HEK293 (cell line): Measurements from ENCODE around the gene NIBAN1.

Source experiments
- CTCF ChIA-PET: fragments of 350-600 bp; formaldehyde crosslinking; extraction: SDS; loops from one replicate; lab custom pipeline; 2021; ENCODE audit warnings: antibody characterized with exemption; lab: Yijun Ruan, JAX
- POLR2A ChIA-PET: fragments of 300-600 bp; formaldehyde crosslinking; extraction: SDS; loops from one replicate; lab custom pipeline; 2020; ENCODE audit warnings: antibody characterized with exemption, inconsistent platforms; lab: Yijun Ruan, JAX
- H3K27ac ChIP-seq: fragments of 200-500 bp; sonication (Bioruptor generic); 2 replicates; pipeline ENCODE4 v1.5.1; 2014; ENCODE audit warnings: low read depth, low read length, control low read depth, inconsistent platforms; ENCODE audit errors: extremely low read depth
- H3K36me3 ChIP-seq, 2 experiments: fragments of 200-500 bp in 1 of 2; sonication (Bioruptor generic) in 1 of 2; 1 replicate in 1 of 2; 2 replicates in 1 of 2; pipeline ENCODE4 v1.5.1; 2014 to 2017; ENCODE audit warnings: inconsistent platforms in 2 of 2, low read length in 2 of 2; ENCODE audit not compliant: control insufficient read depth in 2 of 2, insufficient read depth in 1 of 2
- H3K4me1 ChIP-seq: fragments of 200-500 bp; sonication (Bioruptor generic); 2 replicates; pipeline ENCODE4 v1.5.1; 2014; ENCODE audit warnings: mild to moderate bottlenecking, low read length, inconsistent platforms; ENCODE audit not compliant: control insufficient read depth, insufficient read depth
- H3K4me3 ChIP-seq: 2 replicates; pipeline ENCODE4 v1.5.1; 2011; ENCODE audit warnings: low read depth, mild to moderate bottlenecking, control low read depth, low read length, moderate library complexity
- H3K9me3 ChIP-seq: fragments of 200-500 bp; sonication (Bioruptor generic); 2 replicates; pipeline ENCODE4 v1.5.1; 2014; ENCODE audit warnings: low read depth, low read length, inconsistent platforms; ENCODE audit not compliant: control insufficient read depth, insufficient read depth
- EGR2 ChIP-seq: fragments of 450-650 bp; formaldehyde crosslinking; IDR thresholded peaks from 2 replicates; pipeline ENCODE4 v1.5.1; 2016; ENCODE audit warnings: low read depth, missing biosample characterization, missing genetic modification characterization
- HOXC10 ChIP-seq: sonication (generic); formaldehyde crosslinking; IDR thresholded peaks from 2 replicates; pipeline ENCODE4 v1.8.1; 2023; ENCODE audit warnings: mild to moderate bottlenecking, missing genetic modification reagents
- KLF10 ChIP-seq: fragments of 450-650 bp; IDR thresholded peaks from 2 replicates; pipeline ENCODE4 v1.5.1; 2018; ENCODE audit warnings: missing biosample characterization, mild to moderate bottlenecking, missing genetic modification characterization
- KLF16 ChIP-seq: fragments of 450-650 bp; formaldehyde crosslinking; IDR thresholded peaks from 2 replicates; pipeline ENCODE4 v1.5.1; 2017; ENCODE audit warnings: missing biosample characterization, missing genetic modification characterization
- MYNN ChIP-seq: fragments of 450-650 bp; formaldehyde crosslinking; IDR thresholded peaks from 2 replicates; pipeline ENCODE4 v1.5.1; 2016; ENCODE audit warnings: missing biosample characterization, missing genetic modification characterization, borderline replicate concordance
- PRDM1 ChIP-seq: fragments of 450-650 bp; formaldehyde crosslinking; IDR thresholded peaks from 2 replicates; pipeline ENCODE4; 2016; ENCODE audit warnings: missing biosample characterization, missing genetic modification characterization
- SCRT2 ChIP-seq: fragments of 450-650 bp; formaldehyde crosslinking; IDR thresholded peaks from 2 replicates; pipeline ENCODE4 v1.5.1; 2016; ENCODE audit warnings: missing biosample characterization, missing genetic modification characterization
- TRIM28 ChIP-seq: IDR thresholded peaks from 2 replicates; pipeline ENCODE4 v1.6.1; 2011; ENCODE audit warnings: low read length, control low read depth, borderline replicate concordance
- ZBTB48 ChIP-seq: fragments of 450-650 bp; formaldehyde crosslinking; IDR thresholded peaks from 2 replicates; pipeline ENCODE4 v1.5.1; 2016; ENCODE audit warnings: missing biosample characterization, missing genetic modification characterization
- ZBTB7A ChIP-seq: fragments of 450-650 bp; formaldehyde crosslinking; IDR thresholded peaks from 2 replicates; pipeline ENCODE4 v1.5.1; 2016; ENCODE audit warnings: low read depth, missing biosample characterization, missing genetic modification characterization
- ZNF133 ChIP-seq: fragments of 450-650 bp; formaldehyde crosslinking; IDR thresholded peaks from 2 replicates; pipeline ENCODE4 v1.5.1; 2016; ENCODE audit warnings: missing biosample characterization, missing genetic modification characterization
- ZNF157 ChIP-seq: fragments of 450-650 bp; formaldehyde crosslinking; IDR thresholded peaks from 2 replicates; pipeline ENCODE4 v1.5.1; 2016; ENCODE audit warnings: missing biosample characterization, missing genetic modification characterization
- ZNF324 ChIP-seq: fragments of 450-650 bp; formaldehyde crosslinking; IDR thresholded peaks from 2 replicates; pipeline ENCODE4 v1.5.1; 2016; ENCODE audit warnings: missing biosample characterization, missing genetic modification characterization
- ZNF350 ChIP-seq: fragments of 450-650 bp; formaldehyde crosslinking; IDR thresholded peaks from 2 replicates; pipeline ENCODE4 v1.5.0; 2017; ENCODE audit warnings: missing biosample characterization, mild to moderate bottlenecking, missing genetic modification characterization
- ZNF366 ChIP-seq: fragments of 450-650 bp; formaldehyde crosslinking; conservative IDR thresholded peaks from 2 replicates; pipeline ENCODE4 v1.5.1; 2016; ENCODE audit warnings: missing biosample characterization, missing genetic modification characterization
- ZNF48 ChIP-seq: fragments of 450-650 bp; formaldehyde crosslinking; IDR thresholded peaks from 2 replicates; pipeline ENCODE4 v1.5.1; 2016; ENCODE audit warnings: missing biosample characterization, missing genetic modification characterization
- ZNF521 ChIP-seq: fragments of 450-650 bp; formaldehyde crosslinking; IDR thresholded peaks from 2 replicates; pipeline ENCODE4 v1.5.1; 2017; ENCODE audit warnings: missing biosample characterization, mild to moderate bottlenecking, missing genetic modification characterization
- ZNF529 ChIP-seq: fragments of 450-650 bp; formaldehyde crosslinking; IDR thresholded peaks from 2 replicates; pipeline ENCODE4 v1.5.1; 2017; ENCODE audit warnings: missing genetic modification characterization, missing biosample characterization; ENCODE audit not compliant: insufficient replicate concordance
- ZNF530 ChIP-seq: fragments of 450-650 bp; formaldehyde crosslinking; IDR thresholded peaks from 2 replicates; pipeline ENCODE4 v1.5.1; 2016; ENCODE audit warnings: low read depth, missing biosample characterization, missing genetic modification characterization
- ZNF561 ChIP-seq: fragments of 450-650 bp; IDR thresholded peaks from 2 replicates; pipeline ENCODE4 v1.5.1; 2018; ENCODE audit warnings: missing biosample characterization, missing genetic modification characterization, borderline replicate concordance
- ZNF600 ChIP-seq: fragments of 450-650 bp; formaldehyde crosslinking; IDR thresholded peaks from 2 replicates; pipeline ENCODE4 v1.5.1; 2016; ENCODE audit warnings: missing biosample characterization, missing genetic modification characterization
- ZNF610 ChIP-seq: fragments of 450-650 bp; formaldehyde crosslinking; IDR thresholded peaks from 2 replicates; pipeline ENCODE4 v1.5.1; 2016; ENCODE audit warnings: missing biosample characterization, missing genetic modification characterization, borderline replicate concordance
- ZNF747 ChIP-seq: fragments of 450-650 bp; formaldehyde crosslinking; IDR thresholded peaks from 2 replicates; pipeline ENCODE4 v1.5.1; 2016; ENCODE audit warnings: missing biosample characterization, missing genetic modification characterization
- TF ChIP-seq, protein P1 (sequence below): fragments of 450-650 bp; formaldehyde crosslinking; IDR thresholded peaks from 2 replicates; pipeline ENCODE4 v1.5.0; 2017; ENCODE audit warnings: missing biosample characterization, missing genetic modification characterization, borderline replicate concordance
- TF ChIP-seq, protein P2 (sequence below): fragments of 450-650 bp; formaldehyde crosslinking; conservative IDR thresholded peaks from 2 replicates; pipeline ENCODE4 v1.5.1; 2016; ENCODE audit warnings: low read depth, missing biosample characterization, missing genetic modification characterization
- TF ChIP-seq, protein P3 (sequence below): fragments of 450-650 bp; formaldehyde crosslinking; IDR thresholded peaks from 2 replicates; pipeline ENCODE4 v1.5.1; 2016; ENCODE audit warnings: missing biosample characterization, missing genetic modification characterization

NIBAN1 gene

DNA sequence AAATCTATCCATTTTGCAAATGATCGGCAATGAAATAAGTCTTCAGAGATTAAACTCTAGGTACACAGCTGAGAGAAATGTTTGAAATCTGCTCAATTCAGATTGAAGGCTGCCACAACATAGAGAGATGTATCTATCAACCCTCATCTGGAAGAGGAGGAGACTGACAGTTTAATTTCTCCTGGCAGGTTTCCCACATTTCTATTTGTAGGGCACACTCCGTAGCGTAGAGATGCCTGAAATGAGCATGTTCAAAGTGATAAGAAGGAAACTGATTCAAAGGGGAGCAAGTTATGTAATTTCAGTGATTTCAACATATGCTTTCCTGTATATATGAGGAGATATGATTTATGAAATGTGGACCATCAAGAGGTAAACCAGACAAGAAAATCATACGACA is 44.1 kb downstream of the NIBAN1 start (continued):
- TF ChIP-seq, protein P1, sequence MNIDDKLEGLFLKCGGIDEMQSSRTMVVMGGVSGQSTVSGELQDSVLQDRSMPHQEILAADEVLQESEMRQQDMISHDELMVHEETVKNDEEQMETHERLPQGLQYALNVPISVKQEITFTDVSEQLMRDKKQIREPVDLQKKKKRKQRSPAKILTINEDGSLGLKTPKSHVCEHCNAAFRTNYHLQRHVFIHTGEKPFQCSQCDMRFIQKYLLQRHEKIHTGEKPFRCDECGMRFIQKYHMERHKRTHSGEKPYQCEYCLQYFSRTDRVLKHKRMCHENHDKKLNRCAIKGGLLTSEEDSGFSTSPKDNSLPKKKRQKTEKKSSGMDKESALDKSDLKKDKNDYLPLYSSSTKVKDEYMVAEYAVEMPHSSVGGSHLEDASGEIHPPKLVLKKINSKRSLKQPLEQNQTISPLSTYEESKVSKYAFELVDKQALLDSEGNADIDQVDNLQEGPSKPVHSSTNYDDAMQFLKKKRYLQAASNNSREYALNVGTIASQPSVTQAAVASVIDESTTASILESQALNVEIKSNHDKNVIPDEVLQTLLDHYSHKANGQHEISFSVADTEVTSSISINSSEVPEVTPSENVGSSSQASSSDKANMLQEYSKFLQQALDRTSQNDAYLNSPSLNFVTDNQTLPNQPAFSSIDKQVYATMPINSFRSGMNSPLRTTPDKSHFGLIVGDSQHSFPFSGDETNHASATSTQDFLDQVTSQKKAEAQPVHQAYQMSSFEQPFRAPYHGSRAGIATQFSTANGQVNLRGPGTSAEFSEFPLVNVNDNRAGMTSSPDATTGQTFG (tag by site-specific recombination): no peak
- no peak for TF ChIP-seq ZNF600 (tag by site-specific recombination)

DNA sequence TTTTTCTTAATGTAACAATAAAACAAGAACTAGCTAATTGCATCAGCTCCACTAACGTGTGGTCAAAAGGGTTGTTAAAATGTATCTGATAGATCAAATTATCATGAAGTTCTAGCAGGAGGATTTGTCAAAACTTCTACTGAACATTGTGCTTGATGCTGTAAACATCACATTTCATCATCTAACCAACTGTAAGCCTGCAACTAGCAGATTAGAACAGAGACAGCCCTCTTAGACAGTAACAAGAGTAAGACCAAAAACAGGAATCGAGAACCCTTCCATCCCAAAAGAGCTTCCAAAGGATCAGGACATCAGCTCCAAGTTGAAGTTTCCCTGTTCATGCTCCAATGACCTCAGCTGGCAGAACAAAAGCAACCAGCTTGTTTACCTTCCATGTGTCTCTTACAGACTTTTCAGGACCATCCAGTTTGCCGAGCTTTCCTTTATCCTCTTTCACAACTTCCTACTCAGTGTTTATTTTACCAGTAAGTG is 44.6 kb downstream of the NIBAN1 start:
- Histone ChIP-seq H3K27ac (no peak overlapping the region; the same call in 1 of the 2 replicates), H3K9me3 (no peaks in the 10 kb centered on the region)
- CTCF ChIA-PET: interaction anchor here (0.6 to 1.0 kb wide), 2 partner anchors 10 to 23 kb away, joined by 3 read pairs; no protein-coding TSS in a partner anchor
- TF ChIP-seq ZNF366 (no peak), ZNF530 (no peak), ZNF600 (tag by site-specific recombination) (peak; percentile 67; the same call in 1 of the 2 replicates), TRIM28 (peak; percentile 26; the same call in 1 of the 2 replicates), ZNF324 (tag by site-specific recombination) (no peak), HOXC10 (CRISPR knock-in tag) (no peak), ZNF133 (no peak), ZBTB7A (no peak), EGR2 (tag by site-specific recombination) (no peak), ZNF48 (tag by site-specific recombination) (no peak), ZNF747 (tag by site-specific recombination) (no peak), KLF10 (tag by site-specific recombination) (no peak), ZNF610 (tag by site-specific recombination) (no peak), MYNN (tag by site-specific recombination) (no peak), SCRT2 (tag by site-specific recombination) (no peak), KLF16 (tag by site-specific recombination) (0 out of 2 replicates have a peak, but pooled peaks have one; percentile 1), ZBTB48 (no peak), ZNF157 (tag by site-specific recombination) (no peak), ZNF561 (no peak), ZNF350 (tag by site-specific recombination) (no peak), ZNF521 (no peak), PRDM1 (tag by site-specific recombination) (0 out of 2 replicates have a peak, but pooled peaks have one; percentile 12), ZNF529 (no peak)
- TF ChIP-seq, protein P2, sequence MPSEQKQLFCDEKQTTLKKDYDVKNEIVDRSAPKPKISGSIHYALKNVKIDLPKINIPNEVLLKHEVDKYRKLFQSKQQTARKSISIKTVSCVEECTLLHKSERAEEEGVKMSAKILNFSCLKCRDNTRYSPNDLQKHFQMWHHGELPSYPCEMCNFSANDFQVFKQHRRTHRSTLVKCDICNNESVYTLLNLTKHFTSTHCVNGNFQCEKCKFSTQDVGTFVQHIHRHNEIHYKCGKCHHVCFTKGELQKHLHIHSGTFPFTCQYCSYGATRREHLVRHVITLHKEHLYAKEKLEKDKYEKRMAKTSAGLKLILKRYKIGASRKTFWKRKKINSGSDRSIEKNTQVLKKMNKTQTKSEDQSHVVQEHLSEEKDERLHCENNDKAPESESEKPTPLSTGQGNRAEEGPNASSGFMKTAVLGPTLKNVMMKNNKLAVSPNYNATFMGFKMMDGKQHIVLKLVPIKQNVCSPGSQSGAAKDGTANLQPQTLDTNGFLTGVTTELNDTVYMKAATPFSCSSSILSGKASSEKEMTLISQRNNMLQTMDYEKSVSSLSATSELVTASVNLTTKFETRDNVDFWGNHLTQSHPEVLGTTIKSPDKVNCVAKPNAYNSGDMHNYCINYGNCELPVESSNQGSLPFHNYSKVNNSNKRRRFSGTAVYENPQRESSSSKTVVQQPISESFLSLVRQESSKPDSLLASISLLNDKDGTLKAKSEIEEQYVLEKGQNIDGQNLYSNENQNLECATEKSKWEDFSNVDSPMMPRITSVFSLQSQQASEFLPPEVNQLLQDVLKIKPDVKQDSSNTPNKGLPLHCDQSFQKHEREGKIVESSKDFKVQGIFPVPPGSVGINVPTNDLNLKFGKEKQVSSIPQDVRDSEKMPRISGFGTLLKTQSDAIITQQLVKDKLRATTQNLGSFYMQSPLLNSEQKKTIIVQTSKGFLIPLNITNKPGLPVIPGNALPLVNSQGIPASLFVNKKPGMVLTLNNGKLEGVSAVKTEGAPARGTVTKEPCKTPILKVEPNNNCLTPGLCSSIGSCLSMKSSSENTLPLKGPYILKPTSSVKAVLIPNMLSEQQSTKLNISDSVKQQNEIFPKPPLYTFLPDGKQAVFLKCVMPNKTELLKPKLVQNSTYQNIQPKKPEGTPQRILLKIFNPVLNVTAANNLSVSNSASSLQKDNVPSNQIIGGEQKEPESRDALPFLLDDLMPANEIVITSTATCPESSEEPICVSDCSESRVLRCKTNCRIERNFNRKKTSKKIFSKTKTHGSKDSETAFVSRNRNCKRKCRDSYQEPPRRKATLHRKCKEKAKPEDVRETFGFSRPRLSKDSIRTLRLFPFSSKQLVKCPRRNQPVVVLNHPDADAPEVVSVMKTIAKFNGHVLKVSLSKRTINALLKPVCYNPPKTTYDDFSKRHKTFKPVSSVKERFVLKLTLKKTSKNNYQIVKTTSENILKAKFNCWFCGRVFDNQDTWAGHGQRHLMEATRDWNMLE: no peak
- TF ChIP-seq, protein P3, sequence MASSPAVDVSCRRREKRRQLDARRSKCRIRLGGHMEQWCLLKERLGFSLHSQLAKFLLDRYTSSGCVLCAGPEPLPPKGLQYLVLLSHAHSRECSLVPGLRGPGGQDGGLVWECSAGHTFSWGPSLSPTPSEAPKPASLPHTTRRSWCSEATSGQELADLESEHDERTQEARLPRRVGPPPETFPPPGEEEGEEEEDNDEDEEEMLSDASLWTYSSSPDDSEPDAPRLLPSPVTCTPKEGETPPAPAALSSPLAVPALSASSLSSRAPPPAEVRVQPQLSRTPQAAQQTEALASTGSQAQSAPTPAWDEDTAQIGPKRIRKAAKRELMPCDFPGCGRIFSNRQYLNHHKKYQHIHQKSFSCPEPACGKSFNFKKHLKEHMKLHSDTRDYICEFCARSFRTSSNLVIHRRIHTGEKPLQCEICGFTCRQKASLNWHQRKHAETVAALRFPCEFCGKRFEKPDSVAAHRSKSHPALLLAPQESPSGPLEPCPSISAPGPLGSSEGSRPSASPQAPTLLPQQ (tag by site-specific recombination): peak; percentile 12; the same call in 1 of the 2 replicates

More for the DNA sequence above, 44.6 kb downstream of the NIBAN1 start:
- POLR2A ChIA-PET: no interaction called here
- Histone ChIP-seq H3K36me3 (no peaks in the 10 kb centered on the region), H3K4me1 (peaks cover 5% of the 10 kb centered on the region), H3K4me3 (no peak overlapping the region)
